GM12878 (cell line): ENCODE results near the gene OSBPL3. TPM values are rescaled to one million over a fixed set of nuclear protein-coding genes. Genes with fewer than 3 reads are reported as not detected.

Experiments
- ATAC-seq: fragments of 200-7000 bp; cut with Tn5 transposase; 3 replicates; pipeline ENCODE4 v1.9.1; 2020; ENCODE audit warnings: mild to moderate bottlenecking, moderate library complexity
- BruUV-seq: library from RNA; stranded (reverse); fragments of 400-500 nt; replicated peaks from 2 replicates; lab custom pipeline; 2021; lab: Mats Ljungman, UMichigan
- CTCF ChIA-PET: fragments of 300-600 bp; sonication (Branson Sonifier 250); formaldehyde crosslinking; extraction: SDS; loops from one replicate; lab custom pipeline; 2021; ENCODE audit warnings: inconsistent platforms; lab: Yijun Ruan, JAX
- POLR2A ChIA-PET: fragments of 350-600 bp; formaldehyde crosslinking; extraction: SDS; loops from one replicate; lab custom pipeline; 2021; ENCODE audit warnings: inconsistent platforms; lab: Charles Lee
- RAD21 ChIA-PET: fragments of 300-600 bp; sonication (Branson Sonifier 250); formaldehyde crosslinking; loops from one replicate; lab custom pipeline; 2023; ENCODE audit warnings: antibody characterized with exemption; ENCODE audit not compliant: unreplicated experiment; lab: Charles Lee
- SMC1A ChIA-PET: fragments of 300-600 bp; sonication (Branson Sonifier 250); formaldehyde crosslinking; loops from one replicate; lab custom pipeline; 2023; ENCODE audit not compliant: unreplicated experiment, uncharacterized antibody; lab: Charles Lee
- DNase-seq: peaks from one replicate; pipeline ENCODE4 v3.0.0-alpha.2; 2011; ENCODE audit warnings: low read depth, low spot score
- FAIRE-seq: peaks from 3 replicates; lab custom pipeline; 2011; peaks lifted over from hg19 to GRCh38; lab: Jason Lieb, UNC
- H2AFZ ChIP-seq: 2 replicates; pipeline ENCODE4 v1.6.0; 2011; ENCODE audit warnings: low read depth, low read length, control low read depth; ENCODE audit not compliant: control insufficient read depth
- H3K27ac ChIP-seq: 2 replicates; pipeline ENCODE4 v1.5.1; 2011; ENCODE audit warnings: control low read depth; ENCODE audit not compliant: control insufficient read depth, insufficient read depth
- H3K27me3 ChIP-seq, 2 experiments: replicated peaks in 1 of 2; 2 replicates each; pipeline versions ENCODE4 v1.6.0 to v1.6.1; 2011; ENCODE audit warnings: low read length in 1 of 2; ENCODE audit not compliant: control insufficient read depth in 2 of 2, insufficient read depth in 2 of 2
- H3K36me3 ChIP-seq, 2 experiments: 2 replicates each; pipeline ENCODE4 v1.5.1; 2011; ENCODE audit warnings: low read length in 1 of 2; ENCODE audit not compliant: control insufficient read depth in 2 of 2, insufficient read depth in 2 of 2
- H3K4me1 ChIP-seq: 2 replicates; pipeline ENCODE4 v1.6.1; 2011; ENCODE audit warnings: mild to moderate bottlenecking, low read length, moderate library complexity, mixed read lengths; ENCODE audit not compliant: control insufficient read depth, insufficient read depth
- H3K4me2 ChIP-seq: 2 replicates; pipeline ENCODE4 v1.6.0; 2011; ENCODE audit warnings: control low read depth; ENCODE audit not compliant: control insufficient read depth, insufficient read depth
- H3K4me3 ChIP-seq: fragments of 200-600 bp; sonication (generic); 2 replicates; pipeline ENCODE4 v1.5.1; 2016
- H3K79me2 ChIP-seq: 2 replicates; pipeline ENCODE4 v1.6.0; 2011; ENCODE audit warnings: low read length; ENCODE audit not compliant: control insufficient read depth, insufficient read depth
- H3K9ac ChIP-seq: 2 replicates; pipeline ENCODE4 v1.8.0; 2011; ENCODE audit warnings: low read length, control low read depth, mixed read lengths; ENCODE audit not compliant: control insufficient read depth, insufficient read depth
- H3K9me3 ChIP-seq: replicated peaks from 3 replicates; pipeline ENCODE4 v1.5.1; 2011; ENCODE audit warnings: mild to moderate bottlenecking, low read length; ENCODE audit not compliant: control insufficient read depth, insufficient read depth
- H4K20me1 ChIP-seq: 2 replicates; pipeline ENCODE4 v1.6.0; 2011; ENCODE audit not compliant: control insufficient read depth, insufficient read depth
- BACH1 ChIP-seq: fragments of 450-650 bp; IDR thresholded peaks from 2 replicates; pipeline ENCODE4 v1.6.1; 2017; ENCODE audit warnings: mild to moderate bottlenecking, borderline replicate concordance
- BCL3 ChIP-seq: IDR thresholded peaks from 2 replicates; pipeline ENCODE4 v1.6.1; 2011; ENCODE audit warnings: borderline replicate concordance, low read depth, mild to moderate bottlenecking, moderate library complexity, low read length; ENCODE audit not compliant: insufficient read depth, poor library complexity, severe bottlenecking
- BMI1 ChIP-seq: fragments of 450-650 bp; IDR thresholded peaks from 2 replicates; pipeline ENCODE4 v1.6.1; 2016; ENCODE audit warnings: mild to moderate bottlenecking, moderate library complexity, borderline replicate concordance
- BRCA1 ChIP-seq: IDR thresholded peaks from 2 replicates; pipeline ENCODE4 v1.6.1; 2011; ENCODE audit warnings: low read depth, low read length, improper control_type of control experiment
- EP300 ChIP-seq, 2 experiments: fragments of 150-350 bp in 1 of 2; IDR thresholded peaks; 2 replicates each; pipeline ENCODE4 v1.6.1; 2011 to 2012; ENCODE audit warnings: low read depth in 2 of 2, low read length in 2 of 2, borderline replicate concordance in 1 of 2, improper control_type of control experiment in 1 of 2, inconsistent platforms in 1 of 2; ENCODE audit not compliant: control insufficient read depth in 1 of 2
- FOS ChIP-seq: IDR thresholded peaks from 3 replicates; pipeline ENCODE4 v1.6.1; 2011; ENCODE audit warnings: borderline replicate concordance; ENCODE audit not compliant: insufficient read length; ENCODE audit errors: extremely low read depth
- HCFC1 ChIP-seq: fragments of 150-350 bp; IDR thresholded peaks from 2 replicates; pipeline ENCODE4 v1.6.1; 2014; ENCODE audit warnings: low read length
- KAT2A ChIP-seq: conservative IDR thresholded peaks from 2 replicates; pipeline ENCODE4 v1.6.1; 2011; ENCODE audit warnings: low read depth, low read length; ENCODE audit not compliant: control insufficient read depth
- KDM1A ChIP-seq: fragments of 200-600 bp; sonication (generic); IDR thresholded peaks from 2 replicates; pipeline ENCODE4 v1.6.1; 2016; ENCODE audit warnings: borderline replicate concordance
- KLF5 ChIP-seq: fragments of 450-650 bp; IDR thresholded peaks from 2 replicates; pipeline ENCODE4 v1.6.1; 2014; ENCODE audit warnings: mild to moderate bottlenecking; ENCODE audit not compliant: partially characterized antibody
- MYB ChIP-seq: fragments of 150-350 bp; IDR thresholded peaks from 2 replicates; pipeline ENCODE4 v1.6.1; 2014; ENCODE audit warnings: mild to moderate bottlenecking, low read depth, low read length, borderline replicate concordance
- NR2F1 ChIP-seq: fragments of 450-650 bp; conservative IDR thresholded peaks from 2 replicates; pipeline ENCODE4 v1.6.1; 2017; ENCODE audit warnings: mild to moderate bottlenecking
- PML ChIP-seq: IDR thresholded peaks from 2 replicates; pipeline ENCODE4 v1.6.1; 2012; ENCODE audit warnings: low read length, inconsistent platforms
- RAD51 ChIP-seq: fragments of 450-650 bp; IDR thresholded peaks from 2 replicates; pipeline ENCODE4 v1.6.1; 2016; ENCODE audit warnings: moderate library complexity, mild to moderate bottlenecking, inconsistent platforms
- RELB ChIP-seq: fragments of 450-650 bp; IDR thresholded peaks from 2 replicates; pipeline ENCODE4 v1.6.1; 2017; ENCODE audit warnings: low read depth, mild to moderate bottlenecking, moderate library complexity
- SIX5 ChIP-seq: IDR thresholded peaks from 2 replicates; pipeline ENCODE4 v1.6.1; 2011; ENCODE audit warnings: mild to moderate bottlenecking, low read depth, low read length, moderate library complexity; ENCODE audit not compliant: severe bottlenecking
- SREBF2 ChIP-seq: IDR thresholded peaks from 2 replicates; pipeline ENCODE4 v1.6.1; 2012; ENCODE audit warnings: mild to moderate bottlenecking, low read length
- YBX1 ChIP-seq: fragments of 450-650 bp; IDR thresholded peaks from 2 replicates; pipeline ENCODE4 v1.6.1; 2016; ENCODE audit warnings: antibody characterized with exemption
- ZNF207 ChIP-seq: fragments of 450-650 bp; IDR thresholded peaks from 2 replicates; pipeline ENCODE4 v1.6.1; 2014; ENCODE audit warnings: antibody characterized with exemption, mild to moderate bottlenecking, borderline replicate concordance
- ZNF24 ChIP-seq: fragments of 450-650 bp; IDR thresholded peaks from 2 replicates; pipeline ENCODE4 v1.6.1; 2017; ENCODE audit warnings: antibody characterized with exemption, mild to moderate bottlenecking
- ZZZ3 ChIP-seq: IDR thresholded peaks from 2 replicates; pipeline ENCODE4 v1.6.1; 2011; ENCODE audit warnings: low read depth; ENCODE audit not compliant: control insufficient read depth, insufficient read length
- WGBS: methylation state at CpG from one replicate; pipeline ENCODE4 v1.1.6; 2016; ENCODE audit warnings: low lambda C conversion rate; ENCODE audit not compliant: insufficient replicate concordance, insufficient coverage; ENCODE audit errors: missing lambda C conversion rate; 5-methylcytosine and 5-hydroxymethylcytosine counted together
- in situ Hi-C: fragments of 300-500 bp; cut with MboI; formaldehyde crosslinking; loops from 9 replicates; pipeline ENCODE4 v1.14.3; 2018; ENCODE audit warnings: mixed read lengths
- intact Hi-C: fragments of 100-400 bp; cut with micrococcal nuclease; formaldehyde crosslinking; loops from one replicate; pipeline ENCODE4 v1.14.2; 2022; ENCODE audit not compliant: unreplicated experiment
- polyA plus RNA-seq, 11 experiments: library from polyadenylated mRNA; depleted of rRNA in 4 of 11; unstranded in 6 of 11; stranded (reverse) in 5 of 11; fragments of >200 nt; fragmentation: Nextera tagmentation in 4 of 11; fragmentation: Illumina TruSeq in 1 of 11; extraction: Ambion mirVana in 4 of 11; extraction: Trizol in 1 of 11; gene quantifications; 1 replicate in 1 of 11; 2 replicates in 10 of 11; pipeline versions ENCODE4 v1.2.1 to v1.2.3, GENCODE V29; 2011 to 2016; ENCODE audit warnings: inconsistent platforms in 2 of 11, missing spikeins in 2 of 11, low read depth in 1 of 11
- total RNA-seq, 4 experiments: library from RNA; depleted of rRNA in 3 of 4; stranded (reverse); fragments of >200 nt in 3 of 4; fragmentation: Illumina TruSeq in 1 of 4; extraction: Trizol in 1 of 4; gene quantifications; 2 replicates each; pipeline versions ENCODE4 v1.2.1 to v1.2.3, GENCODE V29; 2013 to 2021

The OSBPL3 gene
- total and polyA plus RNA-seq, 10 of the 15 experiments (the other 5 are each of a cell fraction or from before 2014, with no cell fraction given), result 6.1 to 46.6 (median 27.0) TPM

GRCh38 chr7:24786306-24786705, 193.7 kb downstream of the OSBPL3 start (continued):
- TF ChIP-seq BCL3, result no peak
- TF ChIP-seq FOS, result no peak
- TF ChIP-seq KLF5, result no peak
- TF ChIP-seq ZNF207, result no peak
- no peak for TF ChIP-seq BRCA1
- TF ChIP-seq PML, result no peak
- no peak for TF ChIP-seq ZZZ3

GRCh38 chr7:24784277-24784676, 195.7 kb downstream of the OSBPL3 start:
- Histone ChIP-seq H3K27me3 (no peaks in the 10 kb centered on the region), H3K79me2 (no peaks in the 10 kb centered on the region), H4K20me1 (no peaks in the 10 kb centered on the region), H3K27ac (no peak overlapping the region), H3K4me2 (no peak overlapping the region), H3K9me3 (peaks cover 4% of the 10 kb centered on the region), H3K4me3 (no peak overlapping the region), H3K9ac (no peak overlapping the region), H3K36me3 (no peaks in the 10 kb centered on the region), H3K4me1 (peaks cover 8% of the 10 kb centered on the region), H2AFZ (no peak overlapping the region)
- intact Hi-C loops, result no loop called here
- BruUV-seq, result no TSS peak
- RAD21 ChIA-PET, result no interaction called here
- ATAC-seq, result no peak
- POLR2A ChIA-PET, result no interaction called here
- SMC1A ChIA-PET, result no interaction called here
- 93% methylated on average over 4 of the region's 5 CpGs for WGBS
- no peak for FAIRE-seq
- CTCF ChIA-PET, result no interaction called here
- DNase-seq, result no peak
- in situ Hi-C loops, result no loop called here
- TF ChIP-seq MYB (no peak), RELB (no peak), KDM1A (no peak), SREBF2 (no peak), ZZZ3 (no peak), BACH1 (no peak), NR2F1 (no peak), BMI1 (no peak), KAT2A (no peak), RAD51 (no peak), HCFC1 (no peak), SIX5 (no peak), ZNF24 (no peak), YBX1 (no peak), EP300 (IDR thresholded peaks at IDR 0.05; ENCODE audit: borderline replicate concordance in 1 of 2, control insufficient read depth in 1 of 2, low read depth in 2 of 2, low read length in 2 of 2) (no peak)
